ENCODE measurements around the gene ABL1. TPM values are rescaled to one million over a fixed set of nuclear protein-coding genes. Genes with fewer than 3 reads are reported as not detected.

ABL1 gene
- total RNA-seq, 1 experiment from 2014 or later = 78.6 TPM

- intact Hi-C loops (cut with micrococcal nuclease; ENCODE audit: unreplicated experiment) = no loop called here
- Histone ChIP-seq H3K27me3 (replicated peaks; ENCODE audit: insufficient read depth, low read depth, low read length, poor library complexity) (no peaks in the 10 kb centered on the region), H3K36me3 (ENCODE audit: insufficient read depth, low read length, poor library complexity, severe bottlenecking) (no peaks in the 10 kb centered on the region), H3K9me3 (ENCODE audit: low read depth, low read length, poor library complexity, severe bottlenecking) (no peaks in the 10 kb centered on the region), H3K27ac (ENCODE audit: low read depth, low read length, poor library complexity, severe bottlenecking) (no peak overlapping the region), H3K4me3 (ENCODE audit: low read depth, low read length, poor library complexity, severe bottlenecking) (no peak overlapping the region), H3K4me1 (ENCODE audit: insufficient read depth, low read length, poor library complexity, severe bottlenecking) (no peaks in the 10 kb centered on the region)
- no peak for DNase-seq (ENCODE audit: low spot score)
- TF ChIP-seq EZH2 (IDR thresholded peaks at IDR 0.05; ENCODE audit: borderline replicate concordance, low read depth, low read length, poor library complexity, severe bottlenecking) (no peak), CTCF (conservative IDR thresholded peaks at IDR 0.05; ENCODE audit: low read depth, low read length) (no peak)
- ChIA-PET POLR2A (ENCODE audit: low non-redundant PET) (interaction anchor here (0.7 kb wide), 1 partner anchor 1108 kb away, joined by 4 read pairs; the partner anchor contains the start of gene TOR1B), CTCF (no interaction called here)
- BruUV-seq (replicated peaks) = no TSS peak
These were observed 76.4 kb downstream of the ABL1 start for GRCh38 chr9:130911254-130912049.

- ChIA-PET CTCF (no interaction called here), POLR2A (ENCODE audit: low non-redundant PET) (no interaction called here)
- no TSS peak for BruUV-seq (replicated peaks)
- Histone ChIP-seq H3K4me3 (ENCODE audit: low read depth, low read length, poor library complexity, severe bottlenecking) (no peak overlapping the region), H3K27me3 (replicated peaks; ENCODE audit: insufficient read depth, low read depth, low read length, poor library complexity) (no peaks in the 10 kb centered on the region), H3K9me3 (ENCODE audit: low read depth, low read length, poor library complexity, severe bottlenecking) (no peaks in the 10 kb centered on the region), H3K27ac (ENCODE audit: low read depth, low read length, poor library complexity, severe bottlenecking) (no peak overlapping the region), H3K36me3 (ENCODE audit: insufficient read depth, low read length, poor library complexity, severe bottlenecking) (no peaks in the 10 kb centered on the region), H3K4me1 (ENCODE audit: insufficient read depth, low read length, poor library complexity, severe bottlenecking) (no peaks in the 10 kb centered on the region)
- intact Hi-C loops (cut with micrococcal nuclease; ENCODE audit: unreplicated experiment) = no loop called here
- no peak for DNase-seq (ENCODE audit: low spot score)
- TF ChIP-seq CTCF (conservative IDR thresholded peaks at IDR 0.05; ENCODE audit: low read depth, low read length) = no peak
- no peak for TF ChIP-seq EZH2 (IDR thresholded peaks at IDR 0.05; ENCODE audit: borderline replicate concordance, low read depth, low read length, poor library complexity, severe bottlenecking)
These were observed 78.0 kb downstream of the ABL1 start for GRCh38 chr9:130912932-130913598.

GRCh38 chr9:130913599-130914416 is 78.8 kb downstream of the ABL1 start:
- intact Hi-C loops (cut with micrococcal nuclease; ENCODE audit: unreplicated experiment) = no loop called here
- H3K9me3 ChIP-seq (ENCODE audit: low read depth, low read length, poor library complexity, severe bottlenecking) = no peaks in the 10 kb centered on the region
- no peak overlapping the region for H3K4me3 ChIP-seq (ENCODE audit: low read depth, low read length, poor library complexity, severe bottlenecking)
- POLR2A ChIA-PET (ENCODE audit: low non-redundant PET) = no interaction called here
- H3K4me1 ChIP-seq (ENCODE audit: insufficient read depth, low read length, poor library complexity, severe bottlenecking) = no peaks in the 10 kb centered on the region
- no TSS peak for BruUV-seq (replicated peaks)
- no peak overlapping the region for H3K27ac ChIP-seq (ENCODE audit: low read depth, low read length, poor library complexity, severe bottlenecking)
- no peak for TF ChIP-seq EZH2 (IDR thresholded peaks at IDR 0.05; ENCODE audit: borderline replicate concordance, low read depth, low read length, poor library complexity, severe bottlenecking)
- TF ChIP-seq CTCF (conservative IDR thresholded peaks at IDR 0.05; ENCODE audit: low read depth, low read length) = no peak
- no peaks in the 10 kb centered on the region for H3K27me3 ChIP-seq (replicated peaks; ENCODE audit: insufficient read depth, low read depth, low read length, poor library complexity)
- no peak for DNase-seq (ENCODE audit: low spot score)
- no peaks in the 10 kb centered on the region for H3K36me3 ChIP-seq (ENCODE audit: insufficient read depth, low read length, poor library complexity, severe bottlenecking)
- CTCF ChIA-PET = no interaction called here

Data from A673 (cell line).